Measurements from ENCODE around the gene RGPD8. TPM values are rescaled to one million over a fixed set of nuclear protein-coding genes. Genes with fewer than 3 reads are reported as not detected.

RGPD8 gene
- total and polyA plus RNA-seq, 2 of the 13 experiments (the other 11 are each of a cell fraction or from before 2014, with no cell fraction given): 2.3 to 12.8 TPM

GRCh38 chr2:112465382-112465781, 31.9 kb upstream of the RGPD8 start:
- POLR2A ChIA-PET: no interaction called here
- Histone ChIP-seq H3K27ac (ENCODE audit: extremely low read length, insufficient read depth, low read length) (no peak overlapping the region), H3K36me3 (replicated peaks in 1 of 2; ENCODE audit: control insufficient read depth in 1 of 2, insufficient read depth in 2 of 2, low read length in 2 of 2) (no peaks in the 10 kb centered on the region), H3K4me2 (ENCODE audit: low read depth, low read length) (no peak overlapping the region), H2AFZ (ENCODE audit: low read length) (no peak overlapping the region), H3K9ac (ENCODE audit: insufficient read depth, low read depth, low read length) (no peak overlapping the region), H3K9me3 (ENCODE audit: low read length) (no peaks in the 10 kb centered on the region), H3K4me3 (replicated peaks in 1 of 3; ENCODE audit: insufficient read depth in 1 of 3, low read depth in 2 of 3, low read length in 3 of 3) (no peak overlapping the region), H3K27me3 (ENCODE audit: control insufficient read depth in 1 of 2, insufficient read depth in 2 of 2, low read length in 2 of 2) (peaks cover 0 to 4% of the 10 kb centered on the region in 2 experiments; a peak in 1 of 5 replicates), H3K79me2 (ENCODE audit: insufficient read depth, low read length) (no peaks in the 10 kb centered on the region), H4K20me1 (ENCODE audit: insufficient read depth, low read length) (no peaks in the 10 kb centered on the region), H3K4me1 (ENCODE audit: insufficient read depth, low read length) (no peaks in the 10 kb centered on the region)
- in situ Hi-C loops (cut with HindIII; ENCODE audit: extremely low pct_ligation_motif_present, low pct_unique_long_range_greater_than_20kb): no loop called here
- CTCF ChIA-PET (ENCODE audit: low intra/inter-chr PET ratio, low total read pairs): no interaction called here
- no peak for FAIRE-seq
- 54% methylated on average over 3 of the region's 3 CpGs for WGBS (ENCODE audit: low lambda C conversion rate)
- intact Hi-C loops (cut with micrococcal nuclease; ENCODE audit: unreplicated experiment): no loop called here
- BruUV-seq (replicated peaks): no TSS peak
- ATAC-seq: peak; percentile 54
- DNase-seq (ENCODE audit: low spot score): peak; percentile 24
- TF ChIP-seq SSRP1 (CRISPR knock-in tag; IDR thresholded peaks at IDR 0.05): no peak
- TF ChIP-seq NR2F1 (CRISPR knock-in tag; IDR thresholded peaks at IDR 0.05): no peak
- TF ChIP-seq ZNF570 (CRISPR knock-in tag; IDR thresholded peaks at IDR 0.05; ENCODE audit: borderline replicate concordance): no peak
- peak; percentile 36 for TF ChIP-seq STAG1 (CRISPR knock-in tag; IDR thresholded peaks at IDR 0.05)
- no peak for TF ChIP-seq IKZF5 (CRISPR knock-in tag; IDR thresholded peaks at IDR 0.05)
- TF ChIP-seq TOE1 (CRISPR knock-in tag; IDR thresholded peaks at IDR 0.05): no peak
- TF ChIP-seq ZNF746 (CRISPR knock-in tag; IDR thresholded peaks at IDR 0.05): no peak
- TF ChIP-seq KDM2A (CRISPR knock-in tag; IDR thresholded peaks at IDR 0.05; ENCODE audit: borderline replicate concordance, low read depth): no peak
- TF ChIP-seq CSRNP2 (CRISPR knock-in tag; conservative IDR thresholded peaks at IDR 0.05; ENCODE audit: low read depth): no peak
- no peak for TF ChIP-seq NCOA5 (CRISPR knock-in tag; IDR thresholded peaks at IDR 0.05)
- TF ChIP-seq ZNF407 (CRISPR knock-in tag; IDR thresholded peaks at IDR 0.05; ENCODE audit: not compliant biosample characterization): no peak
- TF ChIP-seq ZSCAN12 (CRISPR knock-in tag; IDR thresholded peaks at IDR 0.05): no peak
- no peak for TF ChIP-seq U2AF1 (optimal IDR thresholded peaks at IDR 0.05; ENCODE audit: low read depth, low read length)

All from HepG2 (cell line).